Peyer's patch (tissue), 4 donors: ENCODE measurements around the gene LIG3.

Experiments used
- POLR2A ChIP-seq, 2 donors: fragments of 450-650 bp; IDR thresholded peaks; one replicate each; pipeline ENCODE4 v1.5.1; 2017; ENCODE audit warnings: antibody characterized with exemption in 2 of 2, mild to moderate bottlenecking in 2 of 2, moderate library complexity in 2 of 2
- TF ChIP-seq, protein P1 (sequence below), 6 experiments: fragments of 450-650 bp in 4 of 6; fragments of 200-600 bp in 2 of 6; sonication (generic) in 1 of 6; IDR thresholded peaks; one replicate each; pipeline ENCODE4 v1.5.1; 2017 to 2019; ENCODE audit warnings: antibody characterized with exemption in 6 of 6, mild to moderate bottlenecking in 3 of 6, moderate library complexity in 1 of 6

DNA sequence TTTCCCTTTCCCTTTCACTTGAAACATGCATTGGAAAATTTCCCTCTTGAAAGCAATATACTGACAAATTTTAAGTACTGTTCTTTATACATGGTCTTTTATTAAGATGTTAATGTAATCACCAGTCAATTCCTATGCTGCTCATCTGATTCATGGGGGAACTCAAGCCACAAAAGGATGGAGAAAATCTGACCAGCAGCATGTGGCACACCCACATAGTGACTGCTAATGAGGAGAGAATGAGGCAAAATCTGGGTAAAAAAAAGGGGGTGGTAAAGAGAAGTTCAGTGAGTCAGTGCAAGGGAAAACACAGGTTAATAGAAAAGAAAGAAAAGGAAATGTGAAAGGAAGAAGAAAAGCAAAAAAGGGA lies 71.9 kb downstream of the LIG3 start:
- TF ChIP-seq, protein P1, sequence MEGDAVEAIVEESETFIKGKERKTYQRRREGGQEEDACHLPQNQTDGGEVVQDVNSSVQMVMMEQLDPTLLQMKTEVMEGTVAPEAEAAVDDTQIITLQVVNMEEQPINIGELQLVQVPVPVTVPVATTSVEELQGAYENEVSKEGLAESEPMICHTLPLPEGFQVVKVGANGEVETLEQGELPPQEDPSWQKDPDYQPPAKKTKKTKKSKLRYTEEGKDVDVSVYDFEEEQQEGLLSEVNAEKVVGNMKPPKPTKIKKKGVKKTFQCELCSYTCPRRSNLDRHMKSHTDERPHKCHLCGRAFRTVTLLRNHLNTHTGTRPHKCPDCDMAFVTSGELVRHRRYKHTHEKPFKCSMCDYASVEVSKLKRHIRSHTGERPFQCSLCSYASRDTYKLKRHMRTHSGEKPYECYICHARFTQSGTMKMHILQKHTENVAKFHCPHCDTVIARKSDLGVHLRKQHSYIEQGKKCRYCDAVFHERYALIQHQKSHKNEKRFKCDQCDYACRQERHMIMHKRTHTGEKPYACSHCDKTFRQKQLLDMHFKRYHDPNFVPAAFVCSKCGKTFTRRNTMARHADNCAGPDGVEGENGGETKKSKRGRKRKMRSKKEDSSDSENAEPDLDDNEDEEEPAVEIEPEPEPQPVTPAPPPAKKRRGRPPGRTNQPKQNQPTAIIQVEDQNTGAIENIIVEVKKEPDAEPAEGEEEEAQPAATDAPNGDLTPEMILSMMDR (IDR thresholded peaks at IDR 0.05), result no peak
- TF ChIP-seq POLR2A (IDR thresholded peaks at IDR 0.05), result no peak
